ENCODE results near the gene ZFP36. TPM values are rescaled to one million over a fixed set of nuclear protein-coding genes. Genes with fewer than 3 reads are reported as not detected.

ZFP36 gene
- total and polyA plus RNA-seq, 5 experiments from 2014 or later: 70.4 to 188 (median 137) TPM

DNA sequence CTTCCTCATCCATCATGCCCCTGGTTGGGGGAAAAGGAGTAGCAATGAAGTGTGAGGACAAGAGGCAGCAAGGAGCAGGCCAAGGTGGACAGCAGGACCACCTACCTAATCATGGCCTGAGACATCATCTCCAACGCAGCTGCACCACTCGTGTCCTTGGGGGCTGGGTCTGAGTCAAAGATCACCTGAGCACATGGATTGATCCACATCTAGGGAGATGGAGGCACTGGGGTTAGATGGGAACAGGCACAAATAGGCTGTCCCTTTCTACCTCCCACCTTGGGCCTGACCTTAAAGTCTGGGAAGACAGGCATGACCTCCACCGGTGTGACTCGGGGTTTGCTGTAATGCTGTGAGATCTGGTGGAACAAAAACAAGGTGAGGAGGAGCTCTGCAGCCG, 18.0 kb upstream of the ZFP36 start:
- peak overlapping the region in 5 of 10 donors; percentile 12 to 77 (median 23) for H3K4me3 Mint-ChIP-seq
- POLR2A ChIA-PET: interaction anchor here (1.8 to 3.8 kb wide), 2 partner anchors 17 to 24 kb away, joined by 5 to 118 read pairs; partner anchors contain the start of genes PLEKHG2 and ZFP36

DNA sequence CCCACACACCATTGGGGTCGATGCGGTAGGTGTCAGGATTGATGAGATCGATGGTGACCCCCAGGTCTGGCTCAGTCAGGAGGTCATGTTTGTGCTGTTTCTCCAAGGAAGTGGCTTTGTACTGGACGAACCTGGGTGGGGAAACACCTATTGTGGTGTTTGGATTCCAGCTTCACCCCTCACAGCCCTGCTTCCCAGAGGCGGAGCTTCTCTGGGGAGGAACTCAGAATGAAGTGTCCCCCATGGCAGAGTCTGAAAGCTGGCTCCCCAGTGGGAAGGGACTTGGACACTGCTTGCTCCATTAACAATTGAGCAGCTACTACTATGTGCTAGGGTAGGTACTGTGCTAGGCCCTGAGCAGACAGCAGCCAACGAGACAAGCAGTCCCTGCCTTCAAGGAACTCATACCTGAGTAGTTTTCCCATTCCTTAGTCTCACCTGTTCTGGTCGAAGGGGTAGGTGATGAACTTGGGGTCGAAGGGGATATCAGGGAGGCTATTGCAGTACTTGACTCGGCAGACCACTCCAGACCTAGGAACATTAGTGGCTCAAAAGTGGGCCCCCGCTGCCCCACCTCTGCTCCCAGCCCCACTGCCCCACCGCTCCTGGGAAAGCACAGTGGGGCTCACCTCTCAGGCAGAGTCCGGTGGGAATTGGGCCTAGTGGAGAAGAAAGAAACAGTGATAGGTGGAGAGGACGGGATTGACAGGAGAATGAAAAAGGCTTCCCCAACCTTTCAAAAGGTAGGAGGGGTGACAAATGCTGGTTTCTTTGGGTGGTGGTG, 16.8 kb upstream of the ZFP36 start:
- peaks cover 0 to 67% (median 19%) of the 10 kb centered on the region in 3 donors for H3K36me3 Mint-ChIP-seq
- POLR2A ChIA-PET: interaction anchor here (1.0 to 4.6 kb wide), 9 partner anchors 16 to 143 kb away, joined by 3 to 118 read pairs (median 5); partner anchors contain the start of genes EID2B, GMFG, PLEKHG2 and RPS16
- peak overlapping the region; percentile 95 to 98 (median 98) for H3K4me3 Mint-ChIP-seq
- no peaks in the 10 kb centered on the region for H3K9me3 Mint-ChIP-seq
- H3K27me3 Mint-ChIP-seq: no peaks in the 10 kb centered on the region
- peak overlapping the region; percentile 94 to 100 (median 100) for H3K27ac Mint-ChIP-seq
- peaks cover 15 to 52% (median 46%) of the 10 kb centered on the region in 4 donors for H3K4me1 Mint-ChIP-seq
- DNase-seq (no peak), ATAC-seq (no peak)

More for the DNA sequence above, 18.0 kb upstream of the ZFP36 start:
- H3K27me3 Mint-ChIP-seq: no peaks in the 10 kb centered on the region
- ATAC-seq (no peak), DNase-seq (no peak)
- H3K9me3 Mint-ChIP-seq: no peaks in the 10 kb centered on the region
- H3K36me3 Mint-ChIP-seq: peaks cover 0 to 66% (median 19%) of the 10 kb centered on the region in 3 donors
- H3K27ac Mint-ChIP-seq: peak overlapping the region in 9 of 10 donors; percentile 77 to 100 (median 99)
- peaks cover 14 to 46% (median 42%) of the 10 kb centered on the region in 4 donors for H3K4me1 Mint-ChIP-seq

DNA sequence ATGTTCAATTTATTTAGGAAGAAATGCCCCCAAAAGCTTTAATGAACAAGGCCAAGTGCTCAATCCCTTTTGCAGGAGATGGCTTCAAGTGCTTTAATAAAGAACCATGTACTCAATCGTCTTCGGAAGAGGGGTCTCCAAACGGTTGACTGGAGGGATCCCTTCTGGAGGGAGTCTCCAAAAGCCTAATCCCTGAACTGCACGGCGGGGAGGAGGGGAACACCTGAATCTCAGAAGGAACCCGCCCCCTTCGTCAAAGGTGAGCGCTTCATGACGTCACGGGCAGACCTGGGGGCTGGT, 16.2 kb upstream of the ZFP36 start:
- Mint-ChIP-seq H3K27ac (peak overlapping the region; percentile 94 to 100 (median 100)), H3K36me3 (peaks cover 0 to 68% (median 19%) of the 10 kb centered on the region in 3 donors), H3K4me3 (peak overlapping the region; percentile 95 to 98 (median 98)), H3K4me1 (peaks cover 15 to 56% (median 48%) of the 10 kb centered on the region in 4 donors), H3K27me3 (no peaks in the 10 kb centered on the region), H3K9me3 (no peaks in the 10 kb centered on the region)
- DNase-seq: peak in 3 of 10 donors; percentile 88 to 93 (median 89)
- no peak for ATAC-seq
- POLR2A ChIA-PET: interaction anchor here (0.6 to 4.6 kb wide), 13 partner anchors 15 to 1956 kb away, joined by 3 to 118 read pairs (median 15); partner anchors contain the start of genes EID2B, GMFG, PLEKHG2 and RPS16

DNA sequence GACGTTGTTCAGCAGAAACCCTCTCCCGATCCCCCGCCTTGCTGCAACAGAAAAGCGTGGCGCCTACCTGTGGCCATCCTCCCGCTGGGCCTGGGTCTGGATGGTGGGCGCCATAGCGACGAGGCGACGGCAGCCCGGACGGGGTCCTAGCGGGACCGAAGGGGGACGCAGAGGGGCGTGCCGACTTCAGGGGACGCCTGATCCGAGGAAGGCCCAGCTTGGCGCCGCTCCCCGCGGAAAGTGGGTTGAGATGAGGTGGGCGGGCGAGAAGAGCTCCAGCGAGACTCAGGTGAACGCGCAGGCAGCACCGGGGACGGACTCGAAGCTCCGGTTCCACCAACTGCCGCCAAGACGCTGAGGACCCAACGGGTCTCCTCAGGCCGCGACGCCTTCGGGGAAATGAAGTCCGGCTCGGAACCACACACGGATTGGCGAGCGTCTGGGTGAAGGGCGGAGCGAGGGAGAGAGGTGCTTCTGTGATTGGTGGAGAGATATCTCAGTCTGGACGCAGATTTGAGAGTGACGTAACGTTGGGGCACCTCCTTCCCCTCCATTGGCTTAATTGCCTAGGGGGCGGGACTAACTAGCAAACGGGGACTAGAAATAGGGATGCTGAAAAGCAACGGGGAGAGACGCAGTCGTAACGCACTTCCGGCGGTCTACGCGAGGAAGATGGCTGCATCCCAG, 15.8 kb upstream of the ZFP36 start, which contains the start of the genes MED29 and PAF1:
TSS of gene MED29 (plus strand) at position 628 of the 687 bp plus-strand sequence. CDS start at position 673, 45 bp downstream.
TSS of gene PAF1 (minus strand) at position 356 of the 687 bp plus-strand sequence. CDS start at position 114, 242 bp downstream.
- ATAC-seq: peak; percentile 91 to 95
- H3K36me3 Mint-ChIP-seq: peaks cover 0 to 68% (median 19%) of the 10 kb centered on the region in 3 donors
- H3K27ac Mint-ChIP-seq: peak within 1 kb of the TSS; percentile 94 to 100 (median 100)
- no peaks in the 10 kb centered on the region for H3K27me3 Mint-ChIP-seq
- DNase-seq: peak; percentile 86 to 99 (median 97)
- H3K4me1 Mint-ChIP-seq: peaks cover 15 to 58% (median 50%) of the 10 kb centered on the region in 4 donors
- POLR2A ChIA-PET: interaction anchor here (0.6 to 4.6 kb wide), 17 partner anchors 14 to 1956 kb away, joined by 3 to 118 read pairs (median 7); partner anchors contain the start of genes EID2B, GMFG, PLEKHG2 and RPS16
- no peaks in the 10 kb centered on the region for H3K9me3 Mint-ChIP-seq
- peak within 1 kb of the TSS; percentile 95 to 98 (median 98) for H3K4me3 Mint-ChIP-seq

DNA sequence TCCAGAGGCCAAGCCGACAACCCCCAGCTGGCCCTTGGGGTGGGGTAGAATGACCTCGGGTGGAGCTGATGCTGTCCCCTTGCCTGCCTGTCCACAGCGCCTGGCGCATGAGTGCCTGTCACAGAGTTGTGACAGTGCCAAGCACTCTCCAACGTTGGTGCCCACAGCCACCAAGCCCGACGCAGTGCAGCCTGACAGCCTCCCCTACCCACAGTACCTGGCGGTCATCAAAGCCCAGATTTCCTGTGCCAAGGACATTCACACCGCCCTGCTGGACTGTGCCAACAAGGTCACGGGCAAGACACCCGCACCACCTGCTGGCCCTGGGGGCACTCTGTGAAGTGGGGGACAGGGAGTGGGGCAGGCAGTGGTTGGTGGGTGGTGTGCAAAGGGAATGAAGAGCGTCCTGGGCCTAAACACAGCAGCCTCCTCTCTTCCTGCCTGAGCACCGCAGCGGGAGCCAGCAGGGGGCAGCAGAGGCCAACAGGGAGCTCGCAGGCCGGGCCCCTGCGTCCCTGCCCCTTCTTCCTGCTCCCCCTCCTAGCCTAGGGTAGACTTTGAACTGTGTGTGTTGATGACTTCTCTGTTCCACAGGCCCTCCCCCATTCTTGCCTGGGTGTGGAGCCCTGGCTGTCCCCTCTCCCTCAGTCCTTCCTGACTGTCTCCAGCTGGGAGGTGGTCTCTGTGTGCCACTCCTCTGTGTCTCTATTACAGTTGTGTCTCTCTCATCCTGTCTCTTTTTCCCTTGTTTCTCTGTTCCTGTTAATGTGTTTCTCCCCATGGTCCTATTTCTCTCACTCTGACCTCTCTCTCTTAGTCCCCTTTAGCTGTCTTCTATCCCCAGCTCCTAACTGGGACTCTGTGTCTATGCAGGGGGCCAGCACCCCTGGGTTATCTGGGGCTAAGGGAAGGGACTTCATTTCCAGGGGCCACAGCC, 9.0 kb upstream of the ZFP36 start:
- Mint-ChIP-seq H3K9me3 (no peaks in the 10 kb centered on the region), H3K27ac (peak overlapping the region; percentile 90 to 99 (median 96)), H3K27me3 (no peaks in the 10 kb centered on the region), H3K36me3 (peaks cover 0 to 45% (median 3%) of the 10 kb centered on the region in 3 donors), H3K4me1 (peaks cover 27 to 70% (median 63%) of the 10 kb centered on the region in 4 donors), H3K4me3 (peak overlapping the region; percentile 40 to 84 (median 78))
- peak; percentile 52 for ATAC-seq
- POLR2A ChIA-PET: interaction anchor here (0.5 to 11.2 kb wide), 13 partner anchors 10 to 283 kb away, joined by 3 to 258 read pairs (median 4); partner anchors contain the start of genes EID2B, GMFG, PLEKHG2 and RPS16
- DNase-seq: peak; percentile 86 to 96 (median 94)

DNA sequence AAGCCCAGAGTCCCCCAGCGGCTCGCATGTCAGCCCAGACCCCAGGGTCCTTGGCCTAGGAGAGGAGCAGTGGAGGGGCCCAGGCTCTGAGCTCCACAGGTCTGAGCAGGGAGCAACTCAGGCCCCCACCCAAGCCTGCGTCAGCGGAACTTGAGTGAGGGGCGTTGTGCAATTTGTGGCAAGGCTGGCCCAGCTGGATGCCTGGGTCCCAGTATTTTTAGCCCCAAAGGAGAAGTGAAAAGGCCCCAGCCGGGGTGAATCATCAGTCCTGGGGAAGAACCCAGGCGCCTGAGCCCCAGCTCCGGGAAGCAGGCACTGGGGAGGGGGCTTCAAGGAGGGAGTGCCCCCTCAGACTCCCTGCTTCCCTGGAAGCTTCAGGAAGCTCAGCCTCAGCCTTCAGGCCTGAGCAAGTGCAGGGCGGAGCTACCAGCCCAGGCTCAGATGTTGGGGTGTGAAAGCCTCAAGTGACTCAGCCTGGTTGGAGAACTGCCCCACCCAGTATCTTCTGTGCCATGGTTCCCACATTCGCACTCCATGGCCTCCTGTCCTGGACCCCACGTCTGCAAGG, 8.3 kb upstream of the ZFP36 start:
- Mint-ChIP-seq H3K27ac (peak overlapping the region; percentile 90 to 99 (median 96)), H3K4me3 (peak overlapping the region; percentile 34 to 84 (median 78)), H3K36me3 (peaks cover 0 to 40% (median 3%) of the 10 kb centered on the region in 3 donors), H3K4me1 (peaks cover 27 to 67% (median 62%) of the 10 kb centered on the region in 4 donors), H3K9me3 (no peaks in the 10 kb centered on the region), H3K27me3 (no peaks in the 10 kb centered on the region)
- POLR2A ChIA-PET: interaction anchor here (0.6 to 11.2 kb wide), 10 partner anchors 9 to 134 kb away, joined by 3 to 258 read pairs (median 5); partner anchors contain the start of genes EID2B, GMFG, PLEKHG2 and RPS16
- ATAC-seq (no peak), DNase-seq (peak in 1 of 10 donors; percentile 23)

DNA sequence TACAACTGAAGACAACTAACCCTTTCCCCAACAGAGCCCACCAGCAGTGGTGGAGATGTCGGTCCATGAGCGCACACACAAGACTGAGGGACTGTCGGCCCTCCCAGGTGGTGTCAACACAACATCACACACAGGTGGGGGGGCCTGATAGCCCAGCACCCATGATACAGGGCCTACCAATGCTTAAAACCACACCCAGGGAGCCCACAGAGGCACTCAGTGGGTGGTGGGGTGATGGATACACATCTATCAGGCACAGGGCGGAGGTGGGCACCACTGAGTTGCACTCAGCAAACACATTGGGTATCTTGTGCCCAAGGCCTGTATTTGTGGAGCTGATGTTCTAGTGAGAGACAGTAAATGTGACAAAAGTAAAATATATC, 7.0 kb upstream of the ZFP36 start:
- no peaks in the 10 kb centered on the region for H3K9me3 Mint-ChIP-seq
- H3K4me1 Mint-ChIP-seq: peaks cover 25 to 70% (median 61%) of the 10 kb centered on the region in 4 donors
- H3K4me3 Mint-ChIP-seq: peak overlapping the region in 9 of 10 donors; percentile 29 to 79 (median 47)
- POLR2A ChIA-PET: interaction anchor here (0.9 to 11.2 kb wide), 3 partner anchors 8 to 36 kb away, joined by 4 to 258 read pairs (median 183); partner anchors contain the start of genes PLEKHG2, RPS16 and ZFP36
- DNase-seq (no peak), ATAC-seq (no peak)
- peaks cover 0 to 31% (median 3%) of the 10 kb centered on the region in 3 donors for H3K36me3 Mint-ChIP-seq
- peak overlapping the region; percentile 69 to 99 (median 94) for H3K27ac Mint-ChIP-seq
- no peaks in the 10 kb centered on the region for H3K27me3 Mint-ChIP-seq

DNA sequence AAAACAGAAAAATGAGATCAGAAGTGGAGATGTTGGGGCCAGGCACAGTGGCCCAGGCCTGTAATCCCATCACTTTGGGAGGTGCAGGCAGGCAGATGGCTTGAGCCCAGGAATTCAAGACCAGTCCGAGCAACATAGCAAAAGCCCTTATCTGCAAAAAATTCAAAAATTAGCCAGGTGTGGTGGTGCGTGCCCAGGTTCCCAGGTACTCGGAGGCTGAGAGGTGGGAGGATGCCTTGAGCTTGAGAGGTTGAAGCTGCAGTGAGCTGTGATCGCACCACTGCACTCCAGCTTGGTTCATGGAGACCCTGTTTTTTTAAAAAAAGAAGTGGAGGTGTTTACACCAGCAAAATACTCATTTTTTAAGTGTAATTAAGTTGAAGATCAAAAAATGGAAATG, 6.6 kb upstream of the ZFP36 start:
- H3K27me3 Mint-ChIP-seq: no peaks in the 10 kb centered on the region
- ATAC-seq (no peak), DNase-seq (no peak)
- H3K4me1 Mint-ChIP-seq: peaks cover 26 to 73% (median 63%) of the 10 kb centered on the region in 4 donors
- POLR2A ChIA-PET: interaction anchor here (0.9 to 11.2 kb wide), 3 partner anchors 8 to 36 kb away, joined by 4 to 258 read pairs (median 183); partner anchors contain the start of genes PLEKHG2, RPS16 and ZFP36
- H3K4me3 Mint-ChIP-seq: peak overlapping the region in 6 of 10 donors; percentile 30 to 79 (median 62)
- peaks cover 0 to 27% (median 3%) of the 10 kb centered on the region in 3 donors for H3K36me3 Mint-ChIP-seq
- H3K27ac Mint-ChIP-seq: peak overlapping the region; percentile 69 to 99 (median 94)
- H3K9me3 Mint-ChIP-seq: no peaks in the 10 kb centered on the region

DNA sequence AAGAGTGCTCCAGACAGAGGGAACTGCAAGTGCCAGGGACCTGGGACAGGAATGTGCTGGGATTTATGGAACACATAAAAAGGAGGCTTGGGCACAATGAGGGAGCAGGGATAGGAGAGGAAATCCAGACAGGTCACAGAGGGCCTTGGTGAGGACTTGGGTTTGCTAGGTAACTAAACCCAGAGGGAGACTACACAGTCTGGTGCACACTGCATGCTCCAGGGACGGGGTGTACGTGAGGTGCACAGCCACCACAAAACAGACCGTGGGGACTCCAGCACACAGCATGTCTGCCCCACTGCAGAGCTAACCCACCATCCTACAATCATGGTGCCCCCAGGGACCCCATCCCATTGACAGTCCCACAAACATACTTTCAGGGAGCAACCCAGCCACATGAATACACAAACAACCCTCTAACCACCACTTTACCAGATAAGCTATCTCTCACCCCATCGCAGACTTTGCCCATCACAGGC, 5.5 kb upstream of the ZFP36 start:
- no peaks in the 10 kb centered on the region for H3K9me3 Mint-ChIP-seq
- ATAC-seq: peak; percentile 3 to 15
- H3K4me3 Mint-ChIP-seq: peak overlapping the region; percentile 79 to 98 (median 87)
- peak overlapping the region; percentile 94 to 100 (median 98) for H3K27ac Mint-ChIP-seq
- peaks cover 0 to 17% (median 0%) of the 10 kb centered on the region in 3 donors for H3K36me3 Mint-ChIP-seq
- peaks cover 27 to 77% (median 64%) of the 10 kb centered on the region in 4 donors for H3K4me1 Mint-ChIP-seq
- no peak for DNase-seq
- POLR2A ChIA-PET: interaction anchor here (0.5 to 11.2 kb wide), 13 partner anchors 8 to 552 kb away, joined by 3 to 258 read pairs (median 5); partner anchors contain the start of genes GMFG, MED29, PAF1 and PLEKHG2
- H3K27me3 Mint-ChIP-seq: peaks cover 0 to under 1% (median 0%) of the 10 kb centered on the region in 5 donors

DNA sequence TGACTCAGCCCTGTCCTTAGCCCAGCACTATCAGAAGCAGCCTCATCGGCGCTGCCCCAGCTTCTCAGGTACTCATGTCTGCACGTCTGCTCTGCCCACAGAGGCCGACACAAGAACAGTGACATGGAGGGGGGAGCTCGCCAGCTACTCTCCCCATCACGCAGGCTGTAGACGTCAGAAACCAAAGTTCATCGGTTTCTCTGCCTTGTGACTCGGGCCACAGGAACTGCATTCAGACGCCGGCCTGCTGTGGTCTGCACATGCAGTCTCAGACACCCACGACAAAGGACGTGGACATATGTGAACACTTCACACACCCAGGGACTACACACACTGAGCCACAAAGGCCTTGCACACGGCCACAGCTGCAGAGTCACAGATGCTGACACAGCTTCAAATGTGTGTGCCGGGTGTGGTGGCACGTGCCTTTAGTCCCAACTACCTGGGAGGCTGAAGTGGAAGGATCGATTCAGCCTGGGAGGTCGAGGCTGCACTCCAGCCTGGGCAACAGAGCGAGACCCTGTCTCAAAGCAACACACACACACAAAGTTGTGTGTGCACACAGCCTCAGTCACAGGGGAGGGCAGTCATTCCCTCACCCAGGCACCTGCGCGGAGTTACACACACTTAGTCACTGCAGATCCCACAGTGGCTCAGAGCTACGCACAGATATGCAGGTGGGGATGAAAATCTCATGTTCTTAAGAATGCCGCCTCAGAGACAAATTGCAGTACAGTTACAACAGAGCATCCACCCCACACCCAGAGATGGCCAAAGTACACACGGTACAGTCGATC, 4.9 kb upstream of the ZFP36 start:
- POLR2A ChIA-PET: interaction anchor here (0.6 to 11.2 kb wide), 15 partner anchors 8 to 783 kb away, joined by 3 to 258 read pairs (median 5); partner anchors contain the start of genes EIF3K, GMFG, MED29 and PAF1
- peaks cover 29 to 79% (median 68%) of the 10 kb centered on the region in 4 donors for H3K4me1 Mint-ChIP-seq
- H3K27me3 Mint-ChIP-seq: peaks cover 0 to 3% (median 0%) of the 10 kb centered on the region in 5 donors
- H3K27ac Mint-ChIP-seq: peak overlapping the region; percentile 94 to 100 (median 98)
- DNase-seq: peak; percentile 60 to 93 (median 85)
- H3K4me3 Mint-ChIP-seq: peak overlapping the region; percentile 79 to 98 (median 87)
- H3K9me3 Mint-ChIP-seq: no peaks in the 10 kb centered on the region
- H3K36me3 Mint-ChIP-seq: peaks cover 0 to 12% (median 0%) of the 10 kb centered on the region in 3 donors
- ATAC-seq: peak; percentile 49 to 62

All from naive thymus-derived CD8-positive, alpha-beta T cell (primary cell).